ENCODE measurements around the gene DTNB.
"Not testable (repeated sequence)": the region's sequence is repeated elsewhere in the genome, so short reads cannot be mapped to it uniquely, and the experiment has no call there.

DTNB gene

GRCh38 chr2:25602333-25602723 lies 71.0 kb downstream of the DTNB start:
- no peak for TF ChIP-seq CTCF (IDR thresholded peaks at IDR 0.05; ENCODE audit: borderline replicate concordance, insufficient read depth, low read depth, low read length)

GRCh38 chr2:25601711-25602332 lies 71.6 kb downstream of the DTNB start:
- H3K4me3 ChIP-seq (ENCODE audit: low read depth, low read length), result not testable (repeated sequence)

More at GRCh38 chr2:25602333-25602723, 71.0 kb downstream of the DTNB start:
- no peak overlapping the region for H3K4me3 ChIP-seq (ENCODE audit: low read depth, low read length)

GRCh38 chr2:25598911-25599310 lies 74.5 kb downstream of the DTNB start:
- no peak overlapping the region for H3K4me3 ChIP-seq (ENCODE audit: low read depth, low read length)
- no peak for TF ChIP-seq CTCF (IDR thresholded peaks at IDR 0.05; ENCODE audit: borderline replicate concordance, insufficient read depth, low read depth, low read length)

- no peak for TF ChIP-seq CTCF (IDR thresholded peaks at IDR 0.05; ENCODE audit: borderline replicate concordance, insufficient read depth, low read depth, low read length)
- no peak overlapping the region for H3K4me3 ChIP-seq (ENCODE audit: low read depth, low read length)
These were observed 75.0 kb downstream of the DTNB start for GRCh38 chr2:25598332-25598731.

- no peak for TF ChIP-seq CTCF (IDR thresholded peaks at IDR 0.05; ENCODE audit: borderline replicate concordance, insufficient read depth, low read depth, low read length)
- H3K4me3 ChIP-seq (ENCODE audit: low read depth, low read length), result no peak overlapping the region
These were observed 75.5 kb downstream of the DTNB start for GRCh38 chr2:25597881-25598280.

- no peak for TF ChIP-seq CTCF (IDR thresholded peaks at IDR 0.05; ENCODE audit: borderline replicate concordance, insufficient read depth, low read depth, low read length)
- H3K4me3 ChIP-seq (ENCODE audit: low read depth, low read length), result no peak overlapping the region
These were observed 76.7 kb downstream of the DTNB start for GRCh38 chr2:25596516-25597244.

- no peak for TF ChIP-seq CTCF (IDR thresholded peaks at IDR 0.05; ENCODE audit: borderline replicate concordance, insufficient read depth, low read depth, low read length)
- no peak overlapping the region for H3K4me3 ChIP-seq (ENCODE audit: low read depth, low read length)
These were observed 78.0 kb downstream of the DTNB start for GRCh38 chr2:25595393-25595792.

All from GM12875 (cell line).